Measurements from ENCODE around the gene ZC3H18. TPM values are rescaled to one million over a fixed set of nuclear protein-coding genes. Genes with fewer than 3 reads are reported as not detected.

ZC3H18 gene
- total RNA-seq, 1 experiment from 2014 or later: 11.8 TPM

DNA sequence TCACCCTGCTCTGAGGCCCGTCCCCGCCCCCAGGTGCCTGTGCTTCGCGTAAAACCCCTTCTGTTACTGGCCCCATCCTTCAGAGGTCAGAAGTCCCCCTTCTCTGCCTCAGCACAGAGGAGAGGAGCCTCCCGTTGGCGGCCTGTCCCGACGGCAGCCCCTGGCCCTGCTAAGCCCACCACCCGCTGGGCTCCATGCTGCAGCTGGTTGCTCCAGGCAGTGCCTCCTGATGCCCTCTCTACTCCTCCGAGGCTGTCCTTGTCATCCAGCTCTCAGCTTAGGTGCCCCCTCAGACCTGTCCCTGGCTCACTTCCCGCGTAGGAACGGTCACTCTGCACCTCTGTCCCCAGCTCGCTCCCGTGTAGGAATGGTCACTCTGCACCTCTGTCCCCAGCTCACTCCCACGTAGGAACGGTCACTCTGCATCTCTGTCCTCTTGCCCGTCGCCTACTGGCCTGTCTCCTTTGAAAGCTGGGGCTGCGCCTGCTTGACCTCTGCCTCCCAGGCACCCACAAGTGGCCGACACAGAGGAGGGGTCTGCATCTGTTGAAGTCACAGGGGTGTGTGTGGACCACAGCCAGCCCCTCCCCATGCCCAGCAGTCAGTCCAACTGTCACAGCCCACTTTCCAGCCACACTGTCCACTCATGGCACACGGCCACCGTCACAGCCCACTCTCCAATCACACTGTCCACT lies 31.7 kb upstream of the ZC3H18 start:
- H3K4me2 ChIP-seq (ENCODE audit: low read length): no peak overlapping the region
- peaks cover 9% of the 10 kb centered on the region; the same call in 1 of the 2 replicates for H3K79me2 ChIP-seq (ENCODE audit: low read length)
- no peak overlapping the region for H2AFZ ChIP-seq (ENCODE audit: low read length)
- no peak for TF ChIP-seq EZH2phosphoT487 (IDR thresholded peaks at IDR 0.05; ENCODE audit: borderline replicate concordance, low read length)
- no peaks in the 10 kb centered on the region for H3K9me2 ChIP-seq (replicated peaks; ENCODE audit: low read length)
- CTCF ChIA-PET: no interaction called here
- BruUV-seq (replicated peaks): no TSS peak
- DNase-seq (no peak), ATAC-seq (no peak)
- peaks cover 10% of the 10 kb centered on the region for H3K27me3 ChIP-seq (ENCODE audit: low read length)
- H3K9me3 ChIP-seq (ENCODE audit: low read length): no peaks in the 10 kb centered on the region
- H3K27ac ChIP-seq (ENCODE audit: low read length): no peak overlapping the region
- no peaks in the 10 kb centered on the region for H4K20me1 ChIP-seq (ENCODE audit: low read length)
- H3K36me3 ChIP-seq (ENCODE audit: low read depth, low read length): no peaks in the 10 kb centered on the region
- H3F3A ChIP-seq (ENCODE audit: low read length, unreplicated experiment): no peaks in the 10 kb centered on the region
- intact Hi-C loops (cut with micrococcal nuclease): no loop called here
- POLR2A ChIA-PET (ENCODE audit: unreplicated experiment): no interaction called here
- H3K4me3 ChIP-seq (ENCODE audit: low read length): no peak overlapping the region
- no peak overlapping the region for H3K9ac ChIP-seq (ENCODE audit: low read length)
- H3K4me1 ChIP-seq (ENCODE audit: insufficient read depth, low read length): 0 out of 2 replicates have a peak, but pooled peaks cover 6% of the 10 kb centered on the region

DNA sequence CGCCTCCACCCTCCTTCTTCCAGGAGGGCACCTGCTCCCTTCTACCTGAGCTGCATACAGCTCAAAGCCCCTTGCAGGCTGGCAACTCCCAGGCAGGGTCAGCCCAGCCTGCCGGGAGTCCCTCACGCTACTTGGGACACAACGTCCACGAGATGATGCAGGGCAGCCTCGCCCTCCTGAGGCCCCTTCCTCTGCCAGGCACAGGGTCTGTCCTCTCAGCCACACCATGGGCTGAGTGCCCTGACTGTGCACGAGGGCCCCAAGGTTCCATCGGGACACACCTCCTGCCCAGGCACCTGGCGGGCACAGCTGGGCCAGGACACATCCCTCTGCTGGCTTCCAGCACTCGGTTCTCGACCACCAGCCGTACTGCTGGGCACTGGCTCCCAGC lies 30.9 kb upstream of the ZC3H18 start:
- no peak overlapping the region for H3K27ac ChIP-seq (ENCODE audit: low read length)
- no peak overlapping the region for H2AFZ ChIP-seq (ENCODE audit: low read length)
- TF ChIP-seq EZH2phosphoT487 (IDR thresholded peaks at IDR 0.05; ENCODE audit: borderline replicate concordance, low read length): no peak
- no peak for TF ChIP-seq EZH2 (IDR thresholded peaks at IDR 0.05; ENCODE audit: low read length, unreplicated experiment)
- TF ChIP-seq, protein P1, sequence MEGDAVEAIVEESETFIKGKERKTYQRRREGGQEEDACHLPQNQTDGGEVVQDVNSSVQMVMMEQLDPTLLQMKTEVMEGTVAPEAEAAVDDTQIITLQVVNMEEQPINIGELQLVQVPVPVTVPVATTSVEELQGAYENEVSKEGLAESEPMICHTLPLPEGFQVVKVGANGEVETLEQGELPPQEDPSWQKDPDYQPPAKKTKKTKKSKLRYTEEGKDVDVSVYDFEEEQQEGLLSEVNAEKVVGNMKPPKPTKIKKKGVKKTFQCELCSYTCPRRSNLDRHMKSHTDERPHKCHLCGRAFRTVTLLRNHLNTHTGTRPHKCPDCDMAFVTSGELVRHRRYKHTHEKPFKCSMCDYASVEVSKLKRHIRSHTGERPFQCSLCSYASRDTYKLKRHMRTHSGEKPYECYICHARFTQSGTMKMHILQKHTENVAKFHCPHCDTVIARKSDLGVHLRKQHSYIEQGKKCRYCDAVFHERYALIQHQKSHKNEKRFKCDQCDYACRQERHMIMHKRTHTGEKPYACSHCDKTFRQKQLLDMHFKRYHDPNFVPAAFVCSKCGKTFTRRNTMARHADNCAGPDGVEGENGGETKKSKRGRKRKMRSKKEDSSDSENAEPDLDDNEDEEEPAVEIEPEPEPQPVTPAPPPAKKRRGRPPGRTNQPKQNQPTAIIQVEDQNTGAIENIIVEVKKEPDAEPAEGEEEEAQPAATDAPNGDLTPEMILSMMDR (conservative IDR thresholded peaks at IDR 0.05; ENCODE audit: low read depth, low read length): no peak
- H4K20me1 ChIP-seq (ENCODE audit: low read length): no peaks in the 10 kb centered on the region
- no peak overlapping the region for H3K4me3 ChIP-seq (ENCODE audit: low read length)
- H3K9me3 ChIP-seq (ENCODE audit: low read length): no peaks in the 10 kb centered on the region
- POLR2A ChIA-PET (ENCODE audit: unreplicated experiment): no interaction called here
- intact Hi-C loops (cut with micrococcal nuclease): no loop called here
- no peaks in the 10 kb centered on the region for H3F3A ChIP-seq (ENCODE audit: low read length, unreplicated experiment)
- no peak overlapping the region for H3K9ac ChIP-seq (ENCODE audit: low read length)
- CTCF ChIA-PET: no interaction called here
- ATAC-seq (no peak), DNase-seq (no peak)
- H3K4me1 ChIP-seq (ENCODE audit: insufficient read depth, low read length): 0 out of 2 replicates have a peak, but pooled peaks cover 6% of the 10 kb centered on the region
- H3K27me3 ChIP-seq (ENCODE audit: low read length): peaks cover 10% of the 10 kb centered on the region
- BruUV-seq (replicated peaks): no TSS peak
- no peak overlapping the region for H3K4me2 ChIP-seq (ENCODE audit: low read length)
- H3K36me3 ChIP-seq (ENCODE audit: low read depth, low read length): no peaks in the 10 kb centered on the region
- peaks cover 9% of the 10 kb centered on the region; the same call in 1 of the 2 replicates for H3K79me2 ChIP-seq (ENCODE audit: low read length)
- H3K9me2 ChIP-seq (replicated peaks; ENCODE audit: low read length): no peaks in the 10 kb centered on the region

DNA sequence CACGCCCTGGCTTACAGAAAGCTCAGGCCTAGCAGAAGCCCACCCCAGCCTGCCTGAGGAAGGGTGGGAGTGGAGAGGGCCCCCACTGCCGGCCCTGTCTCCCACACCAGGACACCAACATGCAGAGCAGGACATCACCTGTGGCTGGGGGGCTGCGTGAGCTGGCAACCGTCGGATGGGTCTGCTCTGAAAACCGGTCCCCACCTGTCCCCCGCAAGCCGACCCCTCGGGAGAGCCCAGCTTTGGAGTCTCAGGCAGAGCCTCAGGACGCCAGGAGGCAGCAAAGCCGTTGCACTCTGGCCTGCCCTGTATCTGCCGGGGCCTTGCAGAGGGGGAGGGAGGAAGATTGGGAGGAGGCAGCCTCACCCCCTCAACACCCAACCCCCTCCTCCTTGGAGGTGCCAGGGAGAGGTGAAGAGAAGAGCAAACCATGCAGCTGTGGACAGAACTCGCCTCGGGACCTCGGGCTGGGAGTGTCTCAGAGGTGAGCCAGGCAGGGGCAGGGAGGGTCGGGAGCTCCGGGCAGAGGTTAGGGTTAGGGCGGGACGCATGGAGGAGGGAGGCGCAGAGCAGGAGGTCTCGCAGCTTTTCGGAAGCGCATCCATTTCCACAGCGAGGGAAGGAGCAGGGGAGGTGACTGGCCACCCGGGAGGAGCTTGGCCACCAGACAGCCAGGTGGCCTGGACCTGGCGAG lies 30.4 kb upstream of the ZC3H18 start:
- CTCF ChIA-PET: interaction anchor here (0.7 kb wide), 1 partner anchor 21 kb away, joined by 7 read pairs; no protein-coding TSS in a partner anchor
- no peak overlapping the region for H3K9ac ChIP-seq (ENCODE audit: low read length)
- TF ChIP-seq, protein P1 (conservative IDR thresholded peaks at IDR 0.05; ENCODE audit: low read depth, low read length): 0 out of 2 replicates have a peak, but pooled peaks have one; percentile 9
- TF ChIP-seq EZH2phosphoT487 (IDR thresholded peaks at IDR 0.05; ENCODE audit: borderline replicate concordance, low read length) (no peak), EZH2 (IDR thresholded peaks at IDR 0.05; ENCODE audit: low read length, unreplicated experiment) (no peak)
- H2AFZ ChIP-seq (ENCODE audit: low read length): no peak overlapping the region
- H3K9me3 ChIP-seq (ENCODE audit: low read length): no peaks in the 10 kb centered on the region
- H3K4me3 ChIP-seq (ENCODE audit: low read length): no peak overlapping the region
- POLR2A ChIA-PET (ENCODE audit: unreplicated experiment): no interaction called here
- no peak for DNase-seq
- H3K4me2 ChIP-seq (ENCODE audit: low read length): no peak overlapping the region
- 0 out of 2 replicates have a peak, but pooled peaks cover 6% of the 10 kb centered on the region for H3K4me1 ChIP-seq (ENCODE audit: insufficient read depth, low read length)
- peaks cover 10% of the 10 kb centered on the region for H3K27me3 ChIP-seq (ENCODE audit: low read length)
- peaks cover 8% of the 10 kb centered on the region; the same call in 1 of the 2 replicates for H3K79me2 ChIP-seq (ENCODE audit: low read length)
- no TSS peak for BruUV-seq (replicated peaks)
- no peaks in the 10 kb centered on the region for H3K9me2 ChIP-seq (replicated peaks; ENCODE audit: low read length)
- intact Hi-C loops (cut with micrococcal nuclease): no loop called here
- no peaks in the 10 kb centered on the region for H3F3A ChIP-seq (ENCODE audit: low read length, unreplicated experiment)
- no peak overlapping the region for H3K27ac ChIP-seq (ENCODE audit: low read length)
- ATAC-seq: peak; percentile 54
- no peaks in the 10 kb centered on the region for H4K20me1 ChIP-seq (ENCODE audit: low read length)
- no peaks in the 10 kb centered on the region for H3K36me3 ChIP-seq (ENCODE audit: low read depth, low read length)
